GM20000 (cell line): Measurements from ENCODE around the gene STAC.

Source experiments
- DNase-seq: peaks from one replicate; pipeline ENCODE4 v3.0.0; 2012; ENCODE audit warnings: low spot score
- CTCF ChIP-seq: IDR thresholded peaks from 2 replicates; pipeline ENCODE4 v1.5.1; 2012; ENCODE audit warnings: mild to moderate bottlenecking, control low read depth; ENCODE audit errors: extremely low read depth, missing control alignments

The STAC gene

GRCh38 chr3:36519682-36520081, 139.4 kb downstream of the STAC start:
- TF ChIP-seq CTCF = no peak
- DNase-seq = no peak

- TF ChIP-seq CTCF = no peak
- DNase-seq = no peak
Observed at GRCh38 chr3:36520241-36521006, 140.1 kb downstream of the STAC start.

GRCh38 chr3:36521007-36521379, 140.7 kb downstream of the STAC start:
- TF ChIP-seq CTCF = no peak
- no peak for DNase-seq

- no peak for DNase-seq
Observed at GRCh38 chr3:36524560-36524959, 144.3 kb downstream of the STAC start.

GRCh38 chr3:36525115-36525801, 145.0 kb downstream of the STAC start:
- no peak for TF ChIP-seq CTCF
- no peak for DNase-seq

More at GRCh38 chr3:36524560-36524959, 144.3 kb downstream of the STAC start:
- no peak for TF ChIP-seq CTCF

GRCh38 chr3:36538136-36538749, 157.9 kb downstream of the STAC start:
- DNase-seq = no peak
- TF ChIP-seq CTCF = no peak
